Measurements from ENCODE around the gene HOTAIR.

GRCh38 chr12:53990311-53991076 is 15.7 kb upstream of the HOTAIR start:
- TF ChIP-seq, protein P1, sequence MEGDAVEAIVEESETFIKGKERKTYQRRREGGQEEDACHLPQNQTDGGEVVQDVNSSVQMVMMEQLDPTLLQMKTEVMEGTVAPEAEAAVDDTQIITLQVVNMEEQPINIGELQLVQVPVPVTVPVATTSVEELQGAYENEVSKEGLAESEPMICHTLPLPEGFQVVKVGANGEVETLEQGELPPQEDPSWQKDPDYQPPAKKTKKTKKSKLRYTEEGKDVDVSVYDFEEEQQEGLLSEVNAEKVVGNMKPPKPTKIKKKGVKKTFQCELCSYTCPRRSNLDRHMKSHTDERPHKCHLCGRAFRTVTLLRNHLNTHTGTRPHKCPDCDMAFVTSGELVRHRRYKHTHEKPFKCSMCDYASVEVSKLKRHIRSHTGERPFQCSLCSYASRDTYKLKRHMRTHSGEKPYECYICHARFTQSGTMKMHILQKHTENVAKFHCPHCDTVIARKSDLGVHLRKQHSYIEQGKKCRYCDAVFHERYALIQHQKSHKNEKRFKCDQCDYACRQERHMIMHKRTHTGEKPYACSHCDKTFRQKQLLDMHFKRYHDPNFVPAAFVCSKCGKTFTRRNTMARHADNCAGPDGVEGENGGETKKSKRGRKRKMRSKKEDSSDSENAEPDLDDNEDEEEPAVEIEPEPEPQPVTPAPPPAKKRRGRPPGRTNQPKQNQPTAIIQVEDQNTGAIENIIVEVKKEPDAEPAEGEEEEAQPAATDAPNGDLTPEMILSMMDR (conservative IDR thresholded peaks at IDR 0.05 in 1 of 2, IDR thresholded peaks at IDR 0.05 in 1 of 2; ENCODE audit: low read depth in 1 of 2, low read length in 2 of 2): no peak
- TF ChIP-seq EZH2 (IDR thresholded peaks at IDR 0.05; ENCODE audit: low read length, missing control alignments): peak; percentile 78
